ENCODE results near the gene GSC2. TPM values are rescaled to one million over a fixed set of nuclear protein-coding genes. Genes with fewer than 3 reads are reported as not detected.

GSC2 gene
- total and polyA plus RNA-seq, 2 of the 4 experiments (the other 2 are of a cell fraction): not detected

- TF ChIP-seq BHLHE40 (IDR thresholded peaks at IDR 0.05; ENCODE audit: low read depth, low read length) (no peak), RCOR1 (IDR thresholded peaks at IDR 0.05; ENCODE audit: insufficient replicate concordance, low read length) (no peak), POLR2A (IDR thresholded peaks at IDR 0.05; ENCODE audit: low read depth, low read length) (no peak), SMC3 (IDR thresholded peaks at IDR 0.05; ENCODE audit: low read depth, low read length) (no peak)
Measured at GRCh38 chr22:19134874-19135273, 15.2 kb downstream of the GSC2 start (continued).

DNA sequence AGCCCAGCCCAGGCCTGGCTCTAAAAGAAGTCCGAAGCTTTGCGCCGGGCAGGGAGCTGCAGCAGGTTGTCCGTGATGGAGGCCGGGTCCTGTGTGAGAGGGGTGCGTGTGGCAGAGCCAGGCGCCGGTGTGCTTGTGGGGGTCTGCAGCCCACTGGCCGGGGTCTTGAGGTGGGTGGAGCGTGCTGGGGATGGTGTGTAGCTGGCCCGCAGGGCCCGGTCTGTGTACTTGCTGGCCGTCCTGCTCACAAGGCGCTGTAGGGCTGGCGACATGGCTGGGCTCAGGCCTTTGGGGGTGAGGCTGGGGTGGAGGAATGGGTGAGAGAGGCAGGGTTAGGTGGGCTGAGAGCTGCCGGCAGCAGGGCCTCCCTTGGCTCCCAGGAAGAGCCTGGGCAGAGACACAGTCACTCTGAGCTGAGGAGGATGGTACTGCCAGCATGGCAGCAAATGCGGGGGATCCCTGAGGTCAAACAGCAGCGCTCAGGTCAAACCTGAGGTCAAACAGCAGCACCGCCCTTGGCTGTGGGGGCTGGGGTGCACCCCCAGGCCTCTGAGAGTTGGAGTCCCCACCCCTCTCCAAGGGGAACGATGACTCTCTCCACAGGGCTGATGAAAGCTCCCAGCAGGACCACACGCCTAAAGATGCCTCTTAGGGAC, 15.8 kb downstream of the GSC2 start:
- no peak overlapping the region for H3K4me3 ChIP-seq (ENCODE audit: insufficient read depth, low read depth, low read length)
- H4K8ac ChIP-seq (ENCODE audit: low read depth in 2 of 2, low read length in 2 of 2): no peak overlapping the region
- no peak overlapping the region for H3K4ac ChIP-seq (ENCODE audit: low read depth, low read length)
- ATAC-seq (ENCODE audit: low read depth): no peak
- intact Hi-C loops (cut with micrococcal nuclease) (no loop called here), dilution Hi-C loops (cut with HindIII; ENCODE audit: low sequenced_read_pairs, unreplicated experiment) (no loop called here), in situ Hi-C loops (cut with MboI; ENCODE audit: low sequenced_read_pairs) (no loop called here)
- BruUV-seq (replicated peaks): no TSS peak
- no peak overlapping the region for H3K14ac ChIP-seq (replicated peaks; ENCODE audit: low read depth, low read length)
- DNase-seq: no peak
- no peak overlapping the region for H3K27ac ChIP-seq (ENCODE audit: insufficient read depth, low read length)
- H3K4me1 ChIP-seq (ENCODE audit: control insufficient read depth, insufficient read depth, low read length): no peaks in the 10 kb centered on the region
- no peak overlapping the region for H3K9ac ChIP-seq (ENCODE audit: low read depth, low read length)
- H3K9me3 ChIP-seq (ENCODE audit: control insufficient read depth, insufficient read depth, low read length): no peaks in the 10 kb centered on the region
- POLR2A ChIA-PET (ENCODE audit: unreplicated experiment): no interaction called here
- TF ChIP-seq RAD21 (IDR thresholded peaks at IDR 0.05; ENCODE audit: low read length) (no peak), SMC3 (IDR thresholded peaks at IDR 0.05; ENCODE audit: low read depth, low read length) (no peak), RCOR1 (IDR thresholded peaks at IDR 0.05; ENCODE audit: insufficient replicate concordance, low read length) (no peak), CEBPB (IDR thresholded peaks at IDR 0.05; ENCODE audit: low read depth, low read length) (no peak), MAFK (IDR thresholded peaks at IDR 0.05; ENCODE audit: low read depth, low read length) (no peak)
- H3K36me3 ChIP-seq (ENCODE audit: control insufficient read depth, insufficient read depth, low read length): peaks cover 67% of the 10 kb centered on the region
- H2BK20ac ChIP-seq (ENCODE audit: low read depth, low read length): no peak overlapping the region
- H4K91ac ChIP-seq (ENCODE audit: insufficient read depth, low read depth, low read length): no peak overlapping the region
- no peak overlapping the region for H2AFZ ChIP-seq (replicated peaks; ENCODE audit: low read length, poor library complexity)
- no peaks in the 10 kb centered on the region for H3K79me1 ChIP-seq (ENCODE audit: low read depth in 1 of 2, low read length in 2 of 2)
- H3K23ac ChIP-seq (ENCODE audit: low read depth, low read length): no peak overlapping the region
- H3K9me1 ChIP-seq (ENCODE audit: insufficient read depth, low read length): no peaks in the 10 kb centered on the region
- H3K56ac ChIP-seq (ENCODE audit: extremely low read depth, insufficient read depth, low read length): no peak overlapping the region
- WGBS, 2 experiments (ENCODE audit: extremely low coverage in 2 of 2, insufficient read length in 1 of 2): 93% methylated on average over 6 of the region's 21 CpGs; no CpG with 5 or more reads in 1 of the 2 experiments
- no peak overlapping the region for H2BK5ac ChIP-seq (ENCODE audit: low read depth, low read length, poor library complexity, severe bottlenecking)
- CTCF ChIA-PET: interaction anchor here (0.6 kb wide), 1 partner anchor 10 kb away, joined by 3 read pairs; the partner anchor contains the start of gene ESS2
- no peak overlapping the region for H2BK120ac ChIP-seq (ENCODE audit: low read depth, low read length)
- H2AK5ac ChIP-seq (ENCODE audit: low read depth, low read length): no peak overlapping the region
- H3K27me3 ChIP-seq (ENCODE audit: control insufficient read depth, insufficient read depth, low read length): no peaks in the 10 kb centered on the region
- no peak overlapping the region for H3K18ac ChIP-seq (ENCODE audit: low read depth, low read length)
- no peak overlapping the region for H3K4me2 ChIP-seq (ENCODE audit: low read depth, low read length)
- H2AK9ac ChIP-seq (replicated peaks; ENCODE audit: low read depth, low read length, poor library complexity): peak overlapping the region; percentile 13
- H4K20me1 ChIP-seq (ENCODE audit: insufficient read depth, low read length): no peaks in the 10 kb centered on the region
- no peak overlapping the region for H2BK15ac ChIP-seq (ENCODE audit: low read depth, low read length)
- no peak overlapping the region for H4K5ac ChIP-seq (ENCODE audit: low read depth, low read length)

All from IMR-90 (cell line).